Measurements from ENCODE around the gene VWA8.

Gene VWA8

GRCh38 chr13:41956272-41956671, 4.6 kb downstream of the VWA8 start:
- TF ChIP-seq ZNF8 (CRISPR knock-in tag; IDR thresholded peaks at IDR 0.05) (no peak), CREB5 (CRISPR knock-in tag; IDR thresholded peaks at IDR 0.05; ENCODE audit: low read depth) (no peak), ESRRG (CRISPR knock-in tag; IDR thresholded peaks at IDR 0.05) (no peak), TOX (CRISPR knock-in tag; IDR thresholded peaks at IDR 0.05; ENCODE audit: borderline replicate concordance) (no peak)
- no peak for ATAC-seq

GRCh38 chr13:41955605-41956004, 5.3 kb downstream of the VWA8 start:
- TF ChIP-seq PPARA (CRISPR knock-in tag; IDR thresholded peaks at IDR 0.05; ENCODE audit: borderline replicate concordance) (no peak), POU6F1 (CRISPR knock-in tag; IDR thresholded peaks at IDR 0.05; ENCODE audit: borderline replicate concordance, low read depth) (no peak), GLIS3 (CRISPR knock-in tag; IDR thresholded peaks at IDR 0.05) (no peak), ZFP30 (CRISPR knock-in tag; IDR thresholded peaks at IDR 0.05) (no peak), PATZ1 (CRISPR knock-in tag; IDR thresholded peaks at IDR 0.05; ENCODE audit: borderline replicate concordance) (no peak), ZFP3 (CRISPR knock-in tag; IDR thresholded peaks at IDR 0.05) (no peak), ZC3H10 (CRISPR knock-in tag; IDR thresholded peaks at IDR 0.05) (no peak), BACH2 (CRISPR knock-in tag; IDR thresholded peaks at IDR 0.05; ENCODE audit: borderline replicate concordance) (no peak), ARNTL (CRISPR knock-in tag; IDR thresholded peaks at IDR 0.05; ENCODE audit: borderline replicate concordance, low read depth) (no peak), CSDC2 (CRISPR knock-in tag; IDR thresholded peaks at IDR 0.05) (no peak), SNAI2 (CRISPR knock-in tag; IDR thresholded peaks at IDR 0.05) (no peak), CREB5 (CRISPR knock-in tag; IDR thresholded peaks at IDR 0.05; ENCODE audit: low read depth) (no peak), ZNF70 (CRISPR knock-in tag; IDR thresholded peaks at IDR 0.05) (no peak), ISL1 (CRISPR knock-in tag; IDR thresholded peaks at IDR 0.05) (no peak), CSRNP3 (CRISPR knock-in tag; IDR thresholded peaks at IDR 0.05) (no peak), TCF4 (CRISPR knock-in tag; IDR thresholded peaks at IDR 0.05; ENCODE audit: borderline replicate concordance) (no peak)

GRCh38 chr13:41954226-41954625, 6.7 kb downstream of the VWA8 start:
- no peak for ATAC-seq
- TF ChIP-seq ZNF565 (CRISPR knock-in tag; conservative IDR thresholded peaks at IDR 0.05; ENCODE audit: low read depth) (no peak), TOX (CRISPR knock-in tag; IDR thresholded peaks at IDR 0.05; ENCODE audit: borderline replicate concordance) (no peak), PATZ1 (CRISPR knock-in tag; IDR thresholded peaks at IDR 0.05; ENCODE audit: borderline replicate concordance) (no peak), ZNF8 (CRISPR knock-in tag; IDR thresholded peaks at IDR 0.05) (no peak), CSRNP3 (CRISPR knock-in tag; IDR thresholded peaks at IDR 0.05) (no peak), GLIS3 (CRISPR knock-in tag; IDR thresholded peaks at IDR 0.05) (no peak), ESRRG (CRISPR knock-in tag; IDR thresholded peaks at IDR 0.05) (no peak), BACH2 (CRISPR knock-in tag; IDR thresholded peaks at IDR 0.05; ENCODE audit: borderline replicate concordance) (no peak), TSHZ2 (CRISPR knock-in tag; IDR thresholded peaks at IDR 0.05) (no peak), CREB5 (CRISPR knock-in tag; IDR thresholded peaks at IDR 0.05; ENCODE audit: low read depth) (no peak), ARNTL (CRISPR knock-in tag; IDR thresholded peaks at IDR 0.05; ENCODE audit: borderline replicate concordance, low read depth) (no peak), TCF4 (CRISPR knock-in tag; IDR thresholded peaks at IDR 0.05; ENCODE audit: borderline replicate concordance) (no peak), ZC3H10 (CRISPR knock-in tag; IDR thresholded peaks at IDR 0.05) (no peak), CSDC2 (CRISPR knock-in tag; IDR thresholded peaks at IDR 0.05) (no peak), ISL1 (CRISPR knock-in tag; IDR thresholded peaks at IDR 0.05) (no peak), ZFP30 (CRISPR knock-in tag; IDR thresholded peaks at IDR 0.05) (no peak)

More at GRCh38 chr13:41955605-41956004, 5.3 kb downstream of the VWA8 start:
- ATAC-seq = no peak
